ENCODE measurements around the gene SLC35D2. TPM values are rescaled to one million over a fixed set of nuclear protein-coding genes. Genes with fewer than 3 reads are reported as not detected.

SLC35D2 gene
- 10 to 100 TPM; 90.5 to 94.6 TPM for total RNA-seq
- long read RNA-seq, transcript SLC35D2-201 (12 exons, 1,626 nt), result major isoform, 131 of 178 reads
- long read RNA-seq, partial matches to known transcripts, result 16 of 178 reads
- long read RNA-seq, other reads (novel, unspliced or antisense), result 30 of 178 reads

DNA sequence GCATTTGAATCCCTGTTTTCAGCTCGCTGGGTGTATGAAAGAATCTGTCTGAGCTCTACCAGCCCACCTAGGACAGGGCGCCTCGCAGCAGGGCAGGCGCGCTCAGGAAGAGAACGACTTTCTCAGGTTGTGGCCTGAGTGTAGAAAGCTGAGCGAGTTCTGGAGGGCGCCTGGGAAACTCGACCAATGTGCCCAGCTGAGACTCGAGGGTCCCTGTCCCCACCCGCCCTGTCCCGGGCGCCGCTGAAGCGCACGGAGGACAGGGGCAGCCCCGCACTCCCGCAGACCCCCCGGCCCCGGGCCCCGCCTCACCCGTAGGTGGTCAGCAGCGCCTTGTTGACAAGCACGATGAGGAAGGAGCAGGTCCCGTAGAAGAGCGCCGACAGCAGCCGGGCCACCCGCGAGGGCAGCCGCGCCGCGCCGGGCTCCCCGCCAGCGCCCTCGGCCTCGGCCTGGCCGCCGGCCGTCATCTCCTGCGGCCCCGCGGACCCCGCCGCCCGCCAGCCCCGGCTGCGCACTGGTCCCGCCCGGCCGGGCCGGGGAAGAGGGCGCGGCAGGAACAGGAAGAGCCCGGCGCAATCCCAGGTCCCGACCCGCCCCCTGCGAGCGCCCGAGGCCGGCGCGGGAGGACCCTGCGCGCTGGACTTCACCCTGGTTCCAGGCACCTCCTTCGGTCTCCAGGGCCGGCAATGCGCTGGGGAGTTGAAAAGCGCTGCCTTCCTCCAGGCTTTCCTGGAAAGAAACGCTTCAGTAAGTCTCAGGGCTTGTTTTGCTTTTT is at the start of gene SLC35D2:
TSS of gene SLC35D2 (minus strand) at position 547 of the 778 bp plus-strand sequence. CDS start at position 470, 77 bp downstream.
- intact Hi-C loops (cut with DNase I, micrococcal nuclease), result no loop called here
- ATAC-seq (peak; percentile 96), DNase-seq (peak; percentile 80 to 86)

- DNase-seq, result no peak
- ATAC-seq, result no peak
- intact Hi-C loops (cut with DNase I, micrococcal nuclease), result no loop called here
These were observed 46.9 kb upstream of the SLC35D2 start for GRCh38 chr9:96430377-96430776.

DNA sequence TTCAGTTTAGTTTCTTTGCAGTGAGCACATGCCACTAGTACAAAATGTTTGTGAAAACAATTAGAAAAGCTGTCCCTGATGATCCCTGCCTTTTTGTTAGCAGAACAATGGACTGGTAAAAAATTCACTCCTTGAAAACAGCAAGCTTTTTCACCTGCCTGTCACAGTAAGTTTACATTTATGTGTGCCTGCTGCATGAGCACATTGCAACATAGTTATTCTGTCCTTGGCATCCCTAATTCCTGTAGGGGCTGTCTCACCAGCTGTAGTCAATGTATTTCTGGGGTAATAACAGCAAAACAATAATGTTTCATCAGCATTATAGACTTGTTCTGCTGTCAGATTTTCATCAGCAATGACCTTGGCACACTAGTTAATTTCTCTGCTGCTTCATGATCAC is 46.2 kb upstream of the SLC35D2 start:
- intact Hi-C loops (cut with DNase I, micrococcal nuclease), result no loop called here
- no peak for ATAC-seq
- no peak for DNase-seq

GRCh38 chr9:96425500-96426169 is 42.1 kb upstream of the SLC35D2 start:
- intact Hi-C loops (cut with DNase I, micrococcal nuclease), result no loop called here
- peak; percentile 91 for ATAC-seq
- no peak for DNase-seq

GRCh38 chr9:96423985-96424336 is 40.5 kb upstream of the SLC35D2 start:
- no peak for ATAC-seq
- DNase-seq, result no peak
- intact Hi-C loops (cut with DNase I, micrococcal nuclease), result no loop called here

- DNase-seq (no peak), ATAC-seq (no peak)
- intact Hi-C loops (cut with DNase I, micrococcal nuclease), result no loop called here
These were observed 39.9 kb upstream of the SLC35D2 start for GRCh38 chr9:96423322-96423984.

DNA sequence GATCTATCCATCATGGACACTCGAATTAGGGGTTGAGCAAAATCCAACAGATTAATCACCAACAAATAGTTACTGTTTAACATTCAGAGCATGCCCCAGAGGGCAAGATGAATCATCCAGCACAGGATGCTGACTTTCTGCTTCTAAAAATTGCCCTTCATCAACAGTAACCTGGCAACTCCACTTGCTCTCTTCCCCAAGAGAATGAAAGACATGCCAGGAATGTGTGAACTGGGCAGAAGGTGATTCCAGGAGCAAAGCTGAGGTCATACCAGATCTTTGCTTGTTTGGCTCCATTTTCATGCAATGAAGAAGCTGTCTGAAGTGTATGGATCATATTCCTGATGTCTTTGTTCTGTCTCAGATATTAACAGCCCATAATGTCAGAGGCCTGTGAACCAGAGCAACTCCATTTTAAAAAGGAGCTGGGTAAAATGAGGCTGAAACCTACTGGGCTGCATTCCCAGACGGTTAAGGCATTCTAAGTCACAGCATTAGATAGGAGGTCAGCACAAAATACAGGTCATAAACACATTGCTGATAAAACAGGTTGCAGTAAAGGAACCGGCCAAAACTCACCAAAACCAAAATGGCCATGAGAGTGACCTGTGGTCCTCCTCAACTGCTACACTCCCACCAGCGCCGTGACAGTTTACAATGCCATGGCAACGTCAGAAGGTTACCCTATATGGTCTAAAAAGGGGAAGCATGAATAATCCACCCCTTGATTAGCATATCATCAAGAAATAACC is 37.1 kb upstream of the SLC35D2 start:
- intact Hi-C loops (cut with DNase I, micrococcal nuclease), result no loop called here
- DNase-seq, result no peak
- no peak for ATAC-seq

DNA sequence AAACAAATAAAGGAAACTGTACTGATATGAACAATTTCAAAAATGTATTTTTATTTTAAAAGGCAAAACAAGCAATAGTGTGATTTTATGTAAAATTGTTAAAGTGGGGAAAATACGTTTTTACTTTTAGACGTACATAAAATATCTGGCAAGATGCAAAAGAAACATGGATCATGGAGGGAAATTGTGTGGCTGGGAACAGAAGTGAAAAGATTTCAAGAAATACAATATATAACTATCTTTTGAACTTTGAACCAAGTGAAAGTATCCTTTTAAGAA is 36.1 kb upstream of the SLC35D2 start:
- intact Hi-C loops (cut with DNase I, micrococcal nuclease), result no loop called here
- DNase-seq, result no peak
- no peak for ATAC-seq

- ATAC-seq (peak; percentile 70), DNase-seq (peak; percentile 80 to 85)
- intact Hi-C loops (cut with DNase I, micrococcal nuclease), result no loop called here
These were observed 35.6 kb upstream of the SLC35D2 start for GRCh38 chr9:96418920-96419690.

DNA sequence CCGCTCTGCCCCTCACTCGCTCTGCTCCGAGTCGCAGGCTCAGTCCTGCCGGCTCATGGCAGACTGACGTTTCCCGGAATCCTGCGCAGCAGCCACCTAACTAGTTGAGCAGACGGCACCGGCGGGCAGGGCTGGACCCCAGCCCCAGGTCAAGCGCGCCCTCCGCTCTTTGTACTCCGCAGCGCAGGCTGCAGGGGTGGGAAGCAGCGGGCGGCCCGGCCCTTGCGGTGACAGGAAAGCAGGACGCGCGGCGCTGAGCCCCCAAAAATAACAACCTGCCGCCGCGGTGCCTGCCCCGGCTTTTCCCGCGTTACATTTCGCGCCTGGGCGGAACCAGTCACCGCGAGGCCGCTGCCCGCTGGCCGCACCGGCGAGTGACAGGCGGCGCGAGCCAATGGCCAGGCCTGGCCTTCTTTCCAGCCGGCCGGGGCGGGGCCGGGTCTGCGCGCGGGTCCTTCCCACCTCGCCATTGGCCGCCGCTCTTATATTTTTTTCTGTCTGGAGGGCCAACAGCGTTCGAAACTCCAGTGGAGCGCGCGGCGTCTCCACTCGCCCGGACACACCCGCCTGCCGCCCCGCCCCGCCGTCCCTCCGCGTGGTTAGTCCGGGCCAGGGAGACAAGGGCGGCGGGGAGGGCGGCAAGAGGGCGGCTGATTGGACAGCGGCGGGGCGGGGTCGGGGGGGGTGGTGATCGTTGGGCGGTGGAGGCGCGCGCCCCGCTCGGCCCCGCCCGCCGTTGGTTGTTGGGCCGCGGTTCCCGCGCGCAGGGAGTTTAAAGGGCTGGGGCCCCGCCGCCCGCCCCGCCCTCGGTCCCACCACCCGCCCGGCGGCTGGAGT is 34.8 kb upstream of the SLC35D2 start, which contains the start of gene ZNF367:
TSS of gene ZNF367 (minus strand) at position 288 of the 837 bp plus-strand sequence. CDS start 338 bp downstream, outside the sequence.
- peak; percentile 98 for DNase-seq
- intact Hi-C loops (cut with DNase I, micrococcal nuclease), result no loop called here
- peak; percentile 78 for ATAC-seq

DNA sequence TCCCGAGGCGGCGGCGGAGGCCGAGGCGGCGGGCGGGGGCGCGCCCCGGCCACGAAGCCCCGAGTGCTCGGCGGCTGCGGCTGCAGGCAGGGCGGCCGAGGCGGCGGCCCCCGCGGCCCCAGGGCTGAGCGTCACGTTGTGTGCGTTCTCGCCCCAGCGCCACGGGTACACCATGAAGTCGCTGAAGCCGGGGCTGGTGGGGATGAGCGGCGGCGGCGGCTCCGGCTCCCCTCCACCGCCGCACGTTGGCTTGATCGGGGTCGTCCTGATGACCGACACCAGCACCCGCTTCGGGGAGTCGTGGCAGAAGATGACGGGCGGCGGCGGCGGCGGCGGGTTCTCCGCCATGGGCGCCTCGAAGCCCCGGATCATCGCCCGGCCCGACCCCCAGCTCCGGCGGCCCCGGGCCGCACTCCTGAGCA is 34.2 kb upstream of the SLC35D2 start:
- DNase-seq (peak; percentile 36 to 53), ATAC-seq (no peak)
- intact Hi-C loops (cut with DNase I, micrococcal nuclease), result no loop called here

DNA sequence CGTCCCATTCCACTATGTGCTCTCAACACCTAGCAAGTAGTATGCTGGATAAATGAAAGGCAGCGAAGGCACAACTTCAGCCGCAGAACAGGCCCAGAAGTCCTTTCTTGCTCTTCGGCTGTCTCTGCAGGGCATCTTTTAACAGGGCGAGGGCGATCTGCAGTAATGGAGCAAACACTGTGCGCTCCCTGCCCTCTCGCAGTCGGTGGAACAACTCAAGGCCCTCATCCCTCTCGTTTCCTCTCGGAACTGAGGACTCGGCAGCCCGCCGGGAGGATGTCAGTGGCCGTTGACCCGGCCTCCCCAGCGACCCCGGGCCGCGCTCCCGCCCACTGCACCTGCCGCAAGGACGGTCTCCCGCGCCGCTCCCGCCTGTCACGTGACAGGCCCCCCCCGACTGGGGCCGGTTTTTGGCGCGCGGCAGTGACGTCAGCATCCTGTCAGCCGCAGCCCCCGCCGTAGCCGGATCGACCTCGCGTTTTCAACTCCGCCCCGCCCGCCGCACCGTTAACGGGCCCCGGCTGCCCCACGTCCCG is 33.6 kb upstream of the SLC35D2 start:
- DNase-seq, result peak; percentile 91 to 94
- ATAC-seq, result peak; percentile 44
- intact Hi-C loops (cut with DNase I, micrococcal nuclease), result no loop called here

DNA sequence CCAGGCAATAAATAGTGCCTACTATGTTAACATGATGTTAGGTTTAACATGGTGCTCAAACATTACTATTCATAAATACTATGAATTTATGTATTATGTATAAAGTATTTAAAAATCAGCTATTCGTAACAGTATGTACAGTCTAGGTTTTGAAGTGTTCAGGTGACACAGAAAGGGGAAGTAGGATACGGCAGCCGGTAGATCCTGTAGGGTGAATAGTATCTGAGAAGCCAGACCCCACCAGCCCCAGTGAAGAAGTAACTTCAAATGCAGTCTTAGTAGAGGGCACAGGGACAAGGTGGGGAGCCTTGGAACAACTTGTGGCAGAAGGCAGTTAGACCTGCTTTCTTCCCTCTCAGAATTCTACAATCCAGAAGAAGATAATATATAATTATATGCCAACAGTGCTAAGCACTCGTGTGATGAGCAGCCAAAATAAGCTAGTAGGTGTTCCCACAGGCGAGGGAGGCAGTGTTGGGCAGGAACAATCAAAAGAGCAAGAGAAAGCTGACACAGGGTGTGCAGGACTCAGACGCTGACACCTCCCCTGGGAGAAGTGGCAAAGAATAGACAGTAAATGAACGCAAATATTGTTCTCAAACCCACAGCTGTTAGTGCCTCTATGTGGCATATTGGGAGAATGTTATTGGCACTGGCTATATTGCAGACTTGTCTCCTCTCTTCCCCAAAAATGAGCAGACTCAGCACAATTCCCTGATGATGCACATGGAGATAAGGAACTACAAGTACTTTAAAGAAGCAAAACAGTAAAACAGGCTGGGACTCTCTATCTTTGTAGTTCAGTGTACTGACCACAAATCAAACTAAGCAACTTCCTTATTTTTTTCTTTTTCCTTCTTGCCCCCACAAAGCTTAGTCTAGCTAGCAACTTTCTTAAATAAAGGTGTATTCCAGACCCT is 30.1 kb upstream of the SLC35D2 start:
- intact Hi-C loops (cut with DNase I, micrococcal nuclease), result no loop called here
- peak in 1 of 2 donors; percentile 36 for DNase-seq

GRCh38 chr9:96412174-96412913 is 28.8 kb upstream of the SLC35D2 start:
- ATAC-seq, result no peak
- intact Hi-C loops (cut with DNase I, micrococcal nuclease), result no loop called here
- DNase-seq, result no peak

More for the DNA sequence above, 30.1 kb upstream of the SLC35D2 start:
- no peak for ATAC-seq

- ATAC-seq, result no peak
- DNase-seq, result no peak
- intact Hi-C loops (cut with DNase I, micrococcal nuclease), result no loop called here
These were observed 27.8 kb upstream of the SLC35D2 start for GRCh38 chr9:96411129-96411838.

Data from left colon (tissue), 2 donors.